Progenitor cell of endocrine pancreas (in vitro differentiated cells): ENCODE data around the gene CCDC146. TPM values are rescaled to one million over a fixed set of nuclear protein-coding genes. Genes with fewer than 3 reads are reported as not detected.

Experiments
- DNase-seq: peaks from one replicate; pipeline ENCODE4 v3.0.0; 2021; ENCODE audit warnings: low spot score; ENCODE audit not compliant: unreplicated experiment
- H3K27ac Mint-ChIP-seq: 2 replicates; pipeline ENCODE4 v1.8.0; 2021; ENCODE audit warnings: mild to moderate bottlenecking, moderate library complexity, mixed read lengths
- H3K27me3 Mint-ChIP-seq: 2 replicates; pipeline ENCODE4 v1.8.0; 2021; ENCODE audit warnings: mixed read lengths
- H3K36me3 Mint-ChIP-seq: 2 replicates; pipeline ENCODE4 v1.8.0; 2022; ENCODE audit warnings: mixed read lengths; ENCODE audit not compliant: insufficient read depth
- H3K4me1 Mint-ChIP-seq: 2 replicates; pipeline ENCODE4 v1.8.0; 2021; ENCODE audit warnings: low read depth, mixed read lengths
- H3K4me3 Mint-ChIP-seq: 2 replicates; pipeline ENCODE4 v1.8.0; 2021; ENCODE audit warnings: low read depth, mild to moderate bottlenecking, moderate library complexity, mixed read lengths
- H3K9me3 Mint-ChIP-seq: 2 replicates; pipeline ENCODE4 v1.8.0; 2021; ENCODE audit warnings: low read depth, mixed read lengths
- CTCF ChIP-seq: fragments of 200-600 bp; sonication (generic); IDR thresholded peaks from one replicate; pipeline ENCODE4 v1.5.0; 2021; ENCODE audit warnings: antibody characterized with exemption, mild to moderate bottlenecking; ENCODE audit not compliant: unreplicated experiment
- total RNA-seq: library from RNA; stranded (reverse); gene quantifications from 2 replicates; pipeline ENCODE4 v1.2.1, GENCODE V29; 2021

Gene CCDC146
- total RNA-seq, 1 donor from 2014 or later, result 14.8 TPM

GRCh38 chr7:77248154-77248553, 125.7 kb downstream of the CCDC146 start:
- no peak for DNase-seq
- Mint-ChIP-seq H3K4me1 (no peaks in the 10 kb centered on the region), H3K36me3 (no peaks in the 10 kb centered on the region), H3K27me3 (no peaks in the 10 kb centered on the region), H3K9me3 (no peaks in the 10 kb centered on the region), H3K27ac (no peak overlapping the region), H3K4me3 (no peak overlapping the region)
- TF ChIP-seq CTCF, result no peak

- Mint-ChIP-seq H3K36me3 (no peaks in the 10 kb centered on the region), H3K9me3 (no peaks in the 10 kb centered on the region), H3K4me3 (no peak overlapping the region), H3K4me1 (no peaks in the 10 kb centered on the region), H3K27ac (no peak overlapping the region), H3K27me3 (no peaks in the 10 kb centered on the region)
- DNase-seq, result no peak
- TF ChIP-seq CTCF, result no peak
Observed at GRCh38 chr7:77252506-77252905, 130.1 kb downstream of the CCDC146 start.

- Mint-ChIP-seq H3K27ac (no peak overlapping the region), H3K27me3 (no peaks in the 10 kb centered on the region), H3K4me3 (no peak overlapping the region), H3K36me3 (no peaks in the 10 kb centered on the region), H3K4me1 (no peaks in the 10 kb centered on the region), H3K9me3 (no peaks in the 10 kb centered on the region)
- no peak for TF ChIP-seq CTCF
- DNase-seq, result no peak
Observed at GRCh38 chr7:77253151-77253550, 130.7 kb downstream of the CCDC146 start.

- Mint-ChIP-seq H3K27ac (no peak overlapping the region), H3K36me3 (no peaks in the 10 kb centered on the region), H3K9me3 (no peaks in the 10 kb centered on the region), H3K27me3 (no peaks in the 10 kb centered on the region), H3K4me1 (no peaks in the 10 kb centered on the region), H3K4me3 (no peak overlapping the region)
- TF ChIP-seq CTCF, result no peak
- DNase-seq, result no peak
Observed at GRCh38 chr7:77254429-77254828, 132.0 kb downstream of the CCDC146 start.

GRCh38 chr7:77254915-77255314, 132.5 kb downstream of the CCDC146 start:
- no peak for TF ChIP-seq CTCF
- Mint-ChIP-seq H3K36me3 (no peaks in the 10 kb centered on the region), H3K27me3 (no peaks in the 10 kb centered on the region), H3K4me1 (no peaks in the 10 kb centered on the region), H3K27ac (no peak overlapping the region), H3K9me3 (no peaks in the 10 kb centered on the region), H3K4me3 (no peak overlapping the region)
- DNase-seq, result no peak

- peaks cover 3% of the 10 kb centered on the region for H3K36me3 Mint-ChIP-seq
- no peaks in the 10 kb centered on the region for H3K4me1 Mint-ChIP-seq
- no peak overlapping the region for H3K27ac Mint-ChIP-seq
- no peak for TF ChIP-seq CTCF
- no peaks in the 10 kb centered on the region for H3K9me3 Mint-ChIP-seq
- DNase-seq, result no peak
- no peak overlapping the region for H3K4me3 Mint-ChIP-seq
- H3K27me3 Mint-ChIP-seq, result no peaks in the 10 kb centered on the region
Observed at GRCh38 chr7:77258014-77258413, 135.6 kb downstream of the CCDC146 start.
